PC-9 (cell line): ENCODE results near the gene AMACR. TPM values are rescaled to one million over a fixed set of nuclear protein-coding genes. Genes with fewer than 3 reads are reported as not detected.

Experiments
- BruUV-seq: library from RNA; stranded (reverse); fragments of 400-500 nt; replicated peaks from 2 replicates; lab custom pipeline; 2021; lab: Mats Ljungman, UMichigan
- CTCF ChIA-PET: fragments of 300-600 bp; sonication (Branson Sonifier 250); formaldehyde crosslinking; loops from one replicate; lab custom pipeline; 2022; ENCODE audit warnings: antibody characterized with exemption; lab: Charles Lee
- POLR2A ChIA-PET: fragments of 300-600 bp; sonication (Branson Sonifier 250); formaldehyde crosslinking; loops from one replicate; lab custom pipeline; 2022; ENCODE audit warnings: antibody characterized with exemption; ENCODE audit not compliant: unreplicated experiment; lab: Charles Lee
- DNase-seq, 2 experiments: peaks; one replicate each; pipeline versions ENCODE4 v3.0.0 to v3.0.0-alpha.2; 2015 to 2022; ENCODE audit warnings: mixed read lengths in 1 of 2
- H2AFZ ChIP-seq: fragments of 200-600 bp; sonication (generic); 2 replicates; pipeline ENCODE4 v1.8.1; 2017; ENCODE audit warnings: antibody characterized with exemption
- H3F3A ChIP-seq: fragments of 200-600 bp; sonication (generic); 2 replicates; pipeline ENCODE4 v1.8.1; 2017; ENCODE audit warnings: antibody characterized with exemption, mild to moderate bottlenecking, low read depth; ENCODE audit not compliant: insufficient read depth
- H3K27ac ChIP-seq: fragments of 200-600 bp; sonication (generic); 2 replicates; pipeline ENCODE4 v1.6.1; 2016; ENCODE audit warnings: mixed run types
- H3K27me3 ChIP-seq: fragments of 200-600 bp; sonication (generic); 2 replicates; pipeline ENCODE4 v1.6.1; 2016; ENCODE audit warnings: low read depth, mixed run types; ENCODE audit not compliant: insufficient read depth
- H3K36me3 ChIP-seq: fragments of 200-600 bp; sonication (generic); 2 replicates; pipeline ENCODE4 v1.6.1; 2016; ENCODE audit warnings: low read depth, mixed run types
- H3K4me1 ChIP-seq: fragments of 200-600 bp; sonication (generic); replicated peaks from 2 replicates; pipeline ENCODE4 v1.6.1; 2016; ENCODE audit warnings: mixed run types; ENCODE audit not compliant: insufficient read depth
- H3K4me2 ChIP-seq: fragments of 200-600 bp; sonication (generic); 2 replicates; pipeline ENCODE4 v1.6.1; 2017; ENCODE audit warnings: mixed run types
- H3K4me3 ChIP-seq: fragments of 200-600 bp; sonication (generic); 2 replicates; pipeline ENCODE4 v1.6.1; 2016; ENCODE audit warnings: mixed run types
- H3K79me2 ChIP-seq: fragments of 200-600 bp; sonication (generic); 2 replicates; pipeline ENCODE4 v1.6.1; 2017; ENCODE audit warnings: low read depth, mixed run types
- H3K9me2 ChIP-seq: fragments of 200-600 bp; sonication (generic); 2 replicates; pipeline ENCODE4 v1.8.1; 2017; ENCODE audit warnings: mild to moderate bottlenecking; ENCODE audit not compliant: insufficient read depth
- H3K9me3 ChIP-seq: fragments of 200-600 bp; sonication (generic); 2 replicates; pipeline ENCODE4 v1.8.1; 2016; ENCODE audit warnings: low read depth; ENCODE audit not compliant: insufficient read depth
- H4K20me1 ChIP-seq: fragments of 200-600 bp; sonication (generic); 2 replicates; pipeline ENCODE4 v1.8.1; 2017; ENCODE audit not compliant: insufficient read depth
- CTCF ChIP-seq: fragments of 200-600 bp; sonication (generic); conservative IDR thresholded peaks from 2 replicates; pipeline ENCODE4 v1.6.1; 2017; ENCODE audit warnings: mixed run types, antibody characterized with exemption, mild to moderate bottlenecking, moderate library complexity
- EZH2 ChIP-seq: fragments of 200-600 bp; sonication (generic); IDR thresholded peaks from 2 replicates; pipeline ENCODE4 v1.8.0; 2017; ENCODE audit warnings: antibody characterized with exemption, low read depth
- intact Hi-C: fragments of 100-400 bp; cut with micrococcal nuclease; formaldehyde crosslinking; loops from one replicate; pipeline ENCODE4 v1.10.0; 2022; ENCODE audit not compliant: unreplicated experiment
- total RNA-seq: library from RNA; stranded (reverse); gene quantifications from 2 replicates; pipeline ENCODE4 v1.2.3, GENCODE V29; 2021

AMACR gene
- total RNA-seq, 1 experiment from 2014 or later, result 31.2 TPM

DNA sequence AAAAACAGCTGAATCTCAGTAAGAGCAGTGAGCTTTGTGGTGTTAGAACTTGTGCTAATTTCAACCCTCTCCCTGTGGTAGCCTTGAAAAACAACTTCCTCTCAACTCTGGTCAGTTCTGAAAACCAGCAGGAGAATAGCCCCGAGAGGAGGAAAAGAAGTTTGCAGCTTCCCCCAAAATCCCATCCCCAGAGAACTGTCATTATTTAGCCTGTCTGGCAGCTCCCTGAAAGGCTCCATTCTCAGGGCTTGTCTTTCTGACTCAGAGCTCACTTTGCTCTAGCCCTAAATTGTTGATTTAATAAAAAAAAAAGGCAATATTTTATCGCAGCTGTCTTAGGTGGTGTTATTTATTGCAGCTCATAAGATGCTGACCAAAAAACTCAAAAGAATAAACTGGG, 12.0 kb downstream of the AMACR start:
- Histone ChIP-seq H3K4me3 (no peak overlapping the region), H2AFZ (no peak overlapping the region), H3K27me3 (no peaks in the 10 kb centered on the region), H3K36me3 (no peaks in the 10 kb centered on the region), H3K27ac (no peak overlapping the region), H4K20me1 (no peaks in the 10 kb centered on the region), H3K79me2 (no peaks in the 10 kb centered on the region), H3K9me2 (no peaks in the 10 kb centered on the region), H3K9me3 (no peaks in the 10 kb centered on the region), H3F3A (no peaks in the 10 kb centered on the region), H3K4me1 (no peaks in the 10 kb centered on the region), H3K4me2 (no peak overlapping the region)
- no peak for TF ChIP-seq CTCF
- ChIA-PET POLR2A (interaction anchor here (0.6 kb wide), 1 partner anchor 251 kb away, joined by 4 read pairs; no protein-coding TSS in a partner anchor), CTCF (interaction anchor here (0.6 kb wide), 2 partner anchors 17 to 469 kb away, joined by 3 to 7 read pairs; no protein-coding TSS in a partner anchor)
- intact Hi-C loops, result no loop called here
- no peak for DNase-seq
- BruUV-seq, result no TSS peak

GRCh38 chr5:33994845-33995244, 13.0 kb downstream of the AMACR start:
- Histone ChIP-seq H2AFZ (no peak overlapping the region), H3K4me3 (no peak overlapping the region), H3K27ac (no peak overlapping the region), H3K79me2 (no peaks in the 10 kb centered on the region), H3K9me3 (no peaks in the 10 kb centered on the region), H3K4me2 (no peak overlapping the region), H3F3A (no peaks in the 10 kb centered on the region), H4K20me1 (no peaks in the 10 kb centered on the region), H3K36me3 (no peaks in the 10 kb centered on the region), H3K27me3 (no peaks in the 10 kb centered on the region), H3K4me1 (no peaks in the 10 kb centered on the region), H3K9me2 (no peaks in the 10 kb centered on the region)
- no peak for DNase-seq
- CTCF ChIA-PET, result no interaction called here
- TF ChIP-seq EZH2 (no peak), CTCF (no peak)
- intact Hi-C loops, result no loop called here
- BruUV-seq, result no TSS peak
- POLR2A ChIA-PET, result no interaction called here

- no peak for TF ChIP-seq EZH2
- TF ChIP-seq CTCF, result no peak
- no peaks in the 10 kb centered on the region for H3K9me2 ChIP-seq
- H3K27ac ChIP-seq, result no peak overlapping the region
- H3K27me3 ChIP-seq, result no peaks in the 10 kb centered on the region
- CTCF ChIA-PET, result no interaction called here
- H2AFZ ChIP-seq, result no peak overlapping the region
- H4K20me1 ChIP-seq, result no peaks in the 10 kb centered on the region
- peaks cover 4% of the 10 kb centered on the region; the same call in 1 of the 2 replicates for H3K36me3 ChIP-seq
- H3K4me3 ChIP-seq, result no peak overlapping the region
- no peaks in the 10 kb centered on the region for H3K9me3 ChIP-seq
- H3F3A ChIP-seq, result no peaks in the 10 kb centered on the region
- no peak for DNase-seq
- POLR2A ChIA-PET, result no interaction called here
- no peak overlapping the region for H3K4me2 ChIP-seq
- intact Hi-C loops, result no loop called here
- no peaks in the 10 kb centered on the region for H3K4me1 ChIP-seq
- BruUV-seq, result no TSS peak
- no peaks in the 10 kb centered on the region for H3K79me2 ChIP-seq
Observed at GRCh38 chr5:33992864-33993263, 15.0 kb downstream of the AMACR start.
